HUES64 (cell line): ENCODE data around the gene SERPINI1.

Source experiments
- H3K27ac ChIP-seq: 2 replicates; pipeline ENCODE4 v1.7.0; 2013; ENCODE audit warnings: low read depth, low read length, inconsistent platforms
- H3K27me3 ChIP-seq: 2 replicates; pipeline ENCODE4 v1.6.1; 2013; ENCODE audit warnings: mild to moderate bottlenecking, low read length; ENCODE audit not compliant: insufficient read depth
- H3K36me3 ChIP-seq: 2 replicates; pipeline ENCODE4 v1.6.1; 2013; ENCODE audit warnings: mild to moderate bottlenecking, low read length; ENCODE audit not compliant: insufficient read depth
- H3K4me1 ChIP-seq: 2 replicates; pipeline ENCODE4 v1.6.1; 2013; ENCODE audit warnings: mild to moderate bottlenecking, low read length, moderate library complexity; ENCODE audit not compliant: insufficient read depth
- H3K4me3 ChIP-seq: 2 replicates; pipeline ENCODE4 v1.5.1; 2013; ENCODE audit warnings: mild to moderate bottlenecking, low read length, moderate library complexity
- H3K9ac ChIP-seq: 2 replicates; pipeline ENCODE4 v1.6.1; 2013; ENCODE audit warnings: mild to moderate bottlenecking, low read depth, low read length
- H3K9me3 ChIP-seq: 2 replicates; pipeline ENCODE4 v1.6.1; 2013; ENCODE audit warnings: low read depth, low read length; ENCODE audit not compliant: insufficient read depth
- WGBS: fragments of 150-250, 120-280 bp; methylation state at CpG from one replicate; pipeline ENCODE4 v1.1.7; 2013; ENCODE audit warnings: missing lambda C conversion rate; 5-methylcytosine and 5-hydroxymethylcytosine counted together

Gene SERPINI1

DNA sequence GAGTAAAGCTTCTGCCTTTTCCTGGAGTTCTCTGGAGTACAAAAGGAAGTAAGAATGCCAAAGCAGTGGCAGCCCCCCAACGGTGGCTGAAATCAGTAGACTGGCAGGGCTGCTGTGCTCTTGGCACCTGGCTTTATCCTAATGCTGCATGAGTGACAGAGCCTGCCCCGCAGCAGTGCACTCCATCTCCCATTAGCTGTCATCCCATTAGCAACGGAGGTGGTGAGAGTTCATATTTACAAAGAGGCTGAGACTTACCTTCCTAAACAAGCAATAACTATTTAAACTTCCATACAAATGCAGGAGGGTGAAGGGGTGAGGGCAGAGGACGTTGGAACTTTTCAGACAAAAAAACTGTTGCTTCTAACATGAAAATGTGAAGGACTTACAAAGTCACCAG is 51.9 kb downstream of the SERPINI1 start:
- no peaks in the 10 kb centered on the region for H3K27me3 ChIP-seq
- H3K27ac ChIP-seq: no peak overlapping the region
- no peak overlapping the region for H3K4me3 ChIP-seq
- H3K36me3 ChIP-seq: no peaks in the 10 kb centered on the region
- no peak overlapping the region for H3K9ac ChIP-seq
- no peaks in the 10 kb centered on the region for H3K4me1 ChIP-seq
- WGBS: 85% methylated on average over 3 of the region's 4 CpGs
- no peaks in the 10 kb centered on the region for H3K9me3 ChIP-seq

GRCh38 chr3:167798443-167798842 is 62.9 kb downstream of the SERPINI1 start:
- H3K27me3 ChIP-seq: no peaks in the 10 kb centered on the region
- no peaks in the 10 kb centered on the region for H3K36me3 ChIP-seq
- no peak overlapping the region for H3K4me3 ChIP-seq
- H3K27ac ChIP-seq: no peak overlapping the region
- H3K9ac ChIP-seq: no peak overlapping the region
- H3K9me3 ChIP-seq: no peaks in the 10 kb centered on the region
- H3K4me1 ChIP-seq: no peaks in the 10 kb centered on the region

- Histone ChIP-seq H3K9ac (no peak overlapping the region), H3K27ac (no peak overlapping the region), H3K9me3 (no peaks in the 10 kb centered on the region), H3K4me3 (no peak overlapping the region), H3K4me1 (no peaks in the 10 kb centered on the region), H3K36me3 (no peaks in the 10 kb centered on the region), H3K27me3 (no peaks in the 10 kb centered on the region)
- WGBS: 100% methylated on average over 1 of the region's 2 CpGs
Measured at GRCh38 chr3:167808910-167809309, 73.4 kb downstream of the SERPINI1 start.

DNA sequence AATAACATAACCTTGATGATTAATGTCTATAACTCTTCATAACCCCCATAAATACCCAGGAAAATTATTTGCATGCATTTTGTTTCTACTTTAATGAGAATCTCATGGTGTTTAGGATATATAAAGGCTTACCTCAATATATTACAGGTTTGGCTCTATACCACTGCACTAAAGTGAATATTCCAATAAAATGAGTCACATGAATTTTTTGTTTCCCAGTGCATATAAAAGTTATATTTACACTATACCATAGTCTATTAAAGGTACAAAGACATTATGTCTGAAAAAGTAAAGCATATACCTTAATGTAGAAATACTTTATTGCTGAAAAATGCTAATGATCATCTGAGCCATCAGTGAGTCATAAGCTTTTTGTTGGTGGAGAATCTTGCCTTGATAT is 74.7 kb downstream of the SERPINI1 start:
- no peaks in the 10 kb centered on the region for H3K27me3 ChIP-seq
- H3K9ac ChIP-seq: no peak overlapping the region

DNA sequence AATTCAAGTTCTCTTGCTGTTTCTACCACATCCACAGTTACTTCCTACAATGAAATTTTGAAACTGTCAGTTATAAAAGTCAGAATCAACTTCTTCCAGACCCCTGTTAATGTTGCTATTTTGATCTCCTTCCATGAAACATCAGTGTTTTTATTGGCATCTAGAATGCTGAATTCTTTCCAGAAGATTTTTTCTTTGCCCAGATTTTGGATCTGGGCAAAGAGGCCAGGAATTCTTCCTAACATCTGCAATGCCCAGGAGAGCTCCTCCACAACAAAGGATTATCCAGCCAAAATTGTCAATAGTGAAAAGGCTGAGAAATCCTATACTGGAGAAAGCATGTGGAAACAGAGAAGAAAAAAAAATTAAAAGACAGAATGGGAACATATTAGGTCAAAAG is 75.5 kb downstream of the SERPINI1 start:
- Histone ChIP-seq H3K9ac (no peak overlapping the region), H3K27ac (no peak overlapping the region), H3K36me3 (no peaks in the 10 kb centered on the region), H3K4me1 (no peaks in the 10 kb centered on the region), H3K4me3 (no peak overlapping the region), H3K9me3 (no peaks in the 10 kb centered on the region), H3K27me3 (no peaks in the 10 kb centered on the region)

More for the DNA sequence above, 74.7 kb downstream of the SERPINI1 start:
- Histone ChIP-seq H3K9me3 (no peaks in the 10 kb centered on the region), H3K4me1 (no peaks in the 10 kb centered on the region), H3K4me3 (no peak overlapping the region), H3K36me3 (no peaks in the 10 kb centered on the region), H3K27ac (no peak overlapping the region)

- Histone ChIP-seq H3K4me1 (no peaks in the 10 kb centered on the region), H3K4me3 (no peak overlapping the region), H3K9me3 (no peaks in the 10 kb centered on the region), H3K27me3 (no peaks in the 10 kb centered on the region), H3K9ac (no peak overlapping the region), H3K36me3 (no peaks in the 10 kb centered on the region), H3K27ac (no peak overlapping the region)
- WGBS: 92% methylated on average over 5 of the region's 6 CpGs
Measured at GRCh38 chr3:167813169-167814123, 77.9 kb downstream of the SERPINI1 start.

GRCh38 chr3:167814441-167814951 is 79.0 kb downstream of the SERPINI1 start:
- 94% methylated on average over 4 of the region's 4 CpGs for WGBS
- Histone ChIP-seq H3K27me3 (no peaks in the 10 kb centered on the region), H3K4me3 (no peak overlapping the region), H3K36me3 (no peaks in the 10 kb centered on the region), H3K27ac (no peak overlapping the region), H3K9ac (no peak overlapping the region), H3K4me1 (no peaks in the 10 kb centered on the region), H3K9me3 (no peaks in the 10 kb centered on the region)

GRCh38 chr3:167816953-167817352 is 81.4 kb downstream of the SERPINI1 start:
- WGBS: 92% methylated on average over 2 of the region's 2 CpGs
- Histone ChIP-seq H3K36me3 (no peaks in the 10 kb centered on the region), H3K9me3 (no peaks in the 10 kb centered on the region), H3K9ac (no peak overlapping the region), H3K27ac (no peak overlapping the region), H3K4me3 (no peak overlapping the region), H3K4me1 (no peaks in the 10 kb centered on the region), H3K27me3 (no peaks in the 10 kb centered on the region)

DNA sequence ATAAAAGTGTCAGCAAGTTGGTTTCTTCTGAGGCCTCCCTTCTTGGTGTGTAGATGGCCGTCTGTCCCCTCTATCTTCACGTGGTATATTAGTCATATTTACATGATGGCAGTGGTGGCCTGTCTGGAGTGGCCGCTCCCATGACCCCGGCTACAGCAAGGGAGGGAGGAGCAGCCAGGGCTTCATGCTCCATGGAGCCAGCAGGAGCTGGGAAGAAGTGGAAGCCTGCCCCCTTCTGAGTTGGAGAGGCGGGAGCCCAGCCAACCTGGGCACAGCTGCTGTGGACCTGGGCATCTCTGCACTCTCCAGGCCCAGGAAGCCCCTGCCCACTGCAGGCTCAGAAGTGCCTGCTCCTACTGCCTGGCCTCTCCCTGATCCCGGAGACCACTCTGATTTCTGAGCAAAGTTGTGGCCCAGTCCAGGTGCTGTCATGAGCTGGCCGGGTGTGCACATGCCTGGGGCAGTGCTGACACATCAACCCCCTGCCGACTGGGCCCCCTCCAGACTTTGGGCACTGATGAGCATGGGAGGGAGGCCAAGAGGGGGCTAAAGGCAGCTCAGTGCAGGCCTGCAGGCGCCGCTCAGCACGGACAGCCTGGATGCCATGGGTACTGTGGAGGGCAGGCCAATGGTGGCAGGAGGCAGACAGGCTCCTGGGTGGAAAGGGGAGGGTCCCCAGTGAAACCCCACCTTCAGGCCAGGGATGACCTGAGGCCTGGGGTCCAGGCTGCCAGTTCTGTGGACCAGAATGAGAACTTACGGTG is 84.8 kb downstream of the SERPINI1 start:
- H3K36me3 ChIP-seq: no peaks in the 10 kb centered on the region
- no peaks in the 10 kb centered on the region for H3K4me1 ChIP-seq
- no peaks in the 10 kb centered on the region for H3K27me3 ChIP-seq
- H3K4me3 ChIP-seq: no peak overlapping the region
- no peak overlapping the region for H3K9ac ChIP-seq
- H3K27ac ChIP-seq: no peak overlapping the region
- 94% methylated on average over 12 of the region's 12 CpGs for WGBS
- no peaks in the 10 kb centered on the region for H3K9me3 ChIP-seq

DNA sequence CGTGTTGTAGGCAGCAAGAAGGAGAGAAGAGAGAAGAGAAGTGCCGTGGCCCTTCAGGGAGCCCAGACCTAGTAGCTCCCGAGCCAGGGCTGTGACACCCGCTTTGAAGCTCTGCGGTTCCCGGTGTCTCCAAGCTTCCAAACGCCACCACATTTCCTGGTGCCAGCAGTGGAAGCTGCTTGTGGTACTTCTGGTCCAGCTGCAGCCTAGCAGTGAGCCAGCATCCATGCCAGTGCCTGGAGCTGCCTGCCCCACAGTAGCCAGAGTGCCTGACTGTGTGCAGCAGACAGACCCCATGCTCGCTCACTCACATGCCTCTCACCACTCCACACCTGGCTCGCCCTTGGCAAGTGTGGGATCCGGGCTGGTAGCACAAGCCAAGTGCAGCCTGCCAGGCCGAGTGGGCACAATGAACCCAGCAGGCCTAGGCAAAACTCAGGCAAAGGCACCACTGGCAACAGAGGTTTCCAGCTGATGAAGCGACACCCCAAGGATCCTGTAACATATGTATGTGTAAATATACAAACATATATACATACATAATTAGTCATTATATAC is 85.8 kb downstream of the SERPINI1 start:
- Histone ChIP-seq H3K27me3 (no peaks in the 10 kb centered on the region), H3K27ac (no peak overlapping the region), H3K9ac (no peak overlapping the region), H3K9me3 (no peaks in the 10 kb centered on the region), H3K4me1 (no peaks in the 10 kb centered on the region), H3K4me3 (no peak overlapping the region), H3K36me3 (no peaks in the 10 kb centered on the region)
- WGBS: 95% methylated on average over 11 of the region's 12 CpGs

- Histone ChIP-seq H3K9ac (no peak overlapping the region), H3K9me3 (no peaks in the 10 kb centered on the region), H3K27me3 (no peaks in the 10 kb centered on the region), H3K4me1 (no peaks in the 10 kb centered on the region), H3K4me3 (no peak overlapping the region), H3K36me3 (no peaks in the 10 kb centered on the region), H3K27ac (no peak overlapping the region)
- WGBS: 98% methylated on average over 2 of the region's 3 CpGs
Measured at GRCh38 chr3:167823738-167824137, 88.2 kb downstream of the SERPINI1 start.
